Uterus (tissue), 4 donors: ENCODE measurements around the gene PI16. TPM values are rescaled to one million over a fixed set of nuclear protein-coding genes. Genes with fewer than 3 reads are reported as not detected.

Experiments used
- DNase-seq, 2 donors: peaks; one replicate each; pipeline ENCODE4 v3.0.0-alpha.2; 2019 to 2020
- H3K27ac ChIP-seq, 2 donors: fragments of 200-600 bp; sonication (generic); 1 replicate in 1 of 2; 2 replicates in 1 of 2; pipeline ENCODE4 v1.5.1; 2016 to 2018
- H3K27me3 ChIP-seq, 2 donors: fragments of 200-600 bp; sonication (generic); one replicate each; pipeline ENCODE4 v1.5.1; 2018 to 2019; ENCODE audit warnings: control low read depth in 1 of 2
- H3K36me3 ChIP-seq, 2 donors: fragments of 200-600 bp; sonication (generic); one replicate each; pipeline ENCODE4 v1.5.1; 2019; ENCODE audit warnings: control low read depth in 1 of 2
- H3K4me1 ChIP-seq, 2 donors: fragments of 200-600 bp; sonication (generic); one replicate each; pipeline ENCODE4 v1.5.1; 2018 to 2019; ENCODE audit warnings: control low read depth in 1 of 2
- H3K4me3 ChIP-seq, 2 donors: fragments of 200-600 bp; sonication (generic); 1 replicate in 1 of 2; 2 replicates in 1 of 2; pipeline ENCODE4 v1.5.1; 2018 to 2019; ENCODE audit warnings: mild to moderate bottlenecking in 1 of 2
- H3K9me3 ChIP-seq, 2 donors: fragments of 200-600 bp; sonication (generic); one replicate each; pipeline ENCODE4 v1.5.1; 2019; ENCODE audit warnings: control low read depth in 1 of 2
- POLR2A ChIP-seq, 2 donors: fragments of 450-650 bp; IDR thresholded peaks; one replicate each; pipeline ENCODE4 v1.6.1; 2016; ENCODE audit warnings: antibody characterized with exemption in 2 of 2, mild to moderate bottlenecking in 1 of 2, moderate library complexity in 1 of 2
- intact Hi-C: fragments of 100-400 bp; cut with DNase I; formaldehyde crosslinking; loops from one replicate; pipeline ENCODE4 v1.15.1; 2023; ENCODE audit warnings: low total_unique reads
- total RNA-seq, 4 donors: library from RNA; depleted of rRNA in 3 of 4; stranded (reverse); fragments of >200 nt in 3 of 4; gene quantifications; one replicate each; pipeline versions ENCODE4 v1.1.0 to v1.2.4, GENCODE V29; 2014 to 2023
- TF ChIP-seq, protein P1 (sequence below), 4 experiments: fragments of 200-600 bp in 2 of 4; fragments of 450-650 bp in 2 of 4; sonication (generic) in 2 of 4; IDR thresholded peaks; one replicate each; pipeline ENCODE4 v1.5.1; 2016 to 2019; ENCODE audit warnings: antibody characterized with exemption in 4 of 4, mild to moderate bottlenecking in 2 of 4, moderate library complexity in 1 of 4
- donor health status: DM: yes; HTN: yes; CAD: no.

PI16 gene
- total RNA-seq, 4 donors from 2014 or later, result 1.2 to 32.4 (median 6.7) TPM

DNA sequence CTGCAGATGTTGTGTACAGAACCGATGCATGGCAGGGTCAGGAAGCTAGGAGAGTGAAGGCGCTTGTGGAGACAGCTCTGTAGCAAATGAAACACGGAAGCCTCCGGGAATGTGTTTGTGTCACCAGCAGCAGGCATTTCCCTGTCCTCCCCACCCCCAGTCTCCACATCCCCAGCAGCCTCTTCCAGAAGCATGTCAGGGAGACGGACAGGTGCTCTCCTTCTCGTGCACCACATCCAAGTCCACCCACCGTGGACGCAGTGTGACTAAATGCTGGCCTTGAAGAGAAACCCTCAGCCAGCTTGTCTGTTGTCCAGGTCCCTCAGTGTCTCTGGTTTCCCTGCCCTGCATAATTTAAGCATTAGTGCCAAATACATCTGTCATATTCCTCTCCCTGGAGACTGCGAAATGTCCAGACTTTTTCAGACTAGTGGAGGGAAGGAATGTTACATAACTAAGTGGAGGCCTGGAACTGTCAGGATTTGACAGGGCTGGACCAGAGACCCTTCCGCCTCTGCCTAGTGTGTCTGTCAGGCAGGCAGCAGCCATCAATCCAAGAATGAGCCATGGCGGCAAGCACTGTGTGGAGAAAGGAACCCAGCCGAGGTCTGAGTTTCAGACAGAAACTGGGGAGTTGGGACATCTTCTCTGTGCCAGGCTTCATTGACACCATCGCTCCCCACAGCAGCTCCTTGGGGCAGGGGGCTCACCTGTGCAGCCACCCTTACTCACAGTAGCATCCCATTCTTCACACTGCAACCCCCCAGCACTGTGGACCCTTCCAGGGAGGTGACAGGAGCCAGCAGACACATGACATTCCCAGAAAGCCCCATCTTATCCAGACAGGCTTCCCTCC lies 26.6 kb upstream of the PI16 start:
- no peaks in the 10 kb centered on the region for H3K9me3 ChIP-seq
- no peaks in the 10 kb centered on the region for H3K36me3 ChIP-seq
- peak overlapping the region in 1 of 2 donors; percentile 18 for H3K27ac ChIP-seq
- intact Hi-C loops, result no loop called here
- TF ChIP-seq, protein P1, sequence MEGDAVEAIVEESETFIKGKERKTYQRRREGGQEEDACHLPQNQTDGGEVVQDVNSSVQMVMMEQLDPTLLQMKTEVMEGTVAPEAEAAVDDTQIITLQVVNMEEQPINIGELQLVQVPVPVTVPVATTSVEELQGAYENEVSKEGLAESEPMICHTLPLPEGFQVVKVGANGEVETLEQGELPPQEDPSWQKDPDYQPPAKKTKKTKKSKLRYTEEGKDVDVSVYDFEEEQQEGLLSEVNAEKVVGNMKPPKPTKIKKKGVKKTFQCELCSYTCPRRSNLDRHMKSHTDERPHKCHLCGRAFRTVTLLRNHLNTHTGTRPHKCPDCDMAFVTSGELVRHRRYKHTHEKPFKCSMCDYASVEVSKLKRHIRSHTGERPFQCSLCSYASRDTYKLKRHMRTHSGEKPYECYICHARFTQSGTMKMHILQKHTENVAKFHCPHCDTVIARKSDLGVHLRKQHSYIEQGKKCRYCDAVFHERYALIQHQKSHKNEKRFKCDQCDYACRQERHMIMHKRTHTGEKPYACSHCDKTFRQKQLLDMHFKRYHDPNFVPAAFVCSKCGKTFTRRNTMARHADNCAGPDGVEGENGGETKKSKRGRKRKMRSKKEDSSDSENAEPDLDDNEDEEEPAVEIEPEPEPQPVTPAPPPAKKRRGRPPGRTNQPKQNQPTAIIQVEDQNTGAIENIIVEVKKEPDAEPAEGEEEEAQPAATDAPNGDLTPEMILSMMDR (IDR thresholded peaks at IDR 0.05), result no peak
- TF ChIP-seq POLR2A (IDR thresholded peaks at IDR 0.05), result no peak
- no peak overlapping the region for H3K4me3 ChIP-seq
- no peaks in the 10 kb centered on the region for H3K27me3 ChIP-seq
- no peak for DNase-seq
- no peaks in the 10 kb centered on the region for H3K4me1 ChIP-seq

DNA sequence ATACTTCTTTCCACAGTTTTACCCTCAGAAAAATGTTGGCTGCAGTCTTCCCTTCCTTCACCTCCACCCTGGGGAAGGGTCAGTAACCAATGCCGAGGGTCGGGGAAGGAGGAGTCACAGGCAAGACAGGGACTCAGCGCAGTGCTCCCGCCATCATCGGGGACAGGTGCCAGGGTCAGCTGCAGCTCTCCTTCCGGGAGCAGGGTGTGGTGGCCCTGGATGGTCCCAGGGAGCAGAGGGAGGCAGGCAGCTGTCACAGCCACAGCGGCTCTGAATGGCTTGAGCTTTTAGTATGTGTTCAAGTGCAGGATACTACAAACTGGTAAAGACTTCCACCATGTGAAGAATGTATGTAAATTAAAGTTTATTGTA lies 26.0 kb upstream of the PI16 start:
- H3K27ac ChIP-seq, result peak overlapping the region in 1 of 2 donors; percentile 18
- no peak for DNase-seq
- no peaks in the 10 kb centered on the region for H3K9me3 ChIP-seq
- H3K4me3 ChIP-seq, result no peak overlapping the region
- H3K36me3 ChIP-seq, result no peaks in the 10 kb centered on the region
- no peaks in the 10 kb centered on the region for H3K27me3 ChIP-seq
- no peak for TF ChIP-seq POLR2A (IDR thresholded peaks at IDR 0.05)
- TF ChIP-seq, protein P1 (IDR thresholded peaks at IDR 0.05), result no peak
- no peaks in the 10 kb centered on the region for H3K4me1 ChIP-seq
- intact Hi-C loops, result no loop called here

DNA sequence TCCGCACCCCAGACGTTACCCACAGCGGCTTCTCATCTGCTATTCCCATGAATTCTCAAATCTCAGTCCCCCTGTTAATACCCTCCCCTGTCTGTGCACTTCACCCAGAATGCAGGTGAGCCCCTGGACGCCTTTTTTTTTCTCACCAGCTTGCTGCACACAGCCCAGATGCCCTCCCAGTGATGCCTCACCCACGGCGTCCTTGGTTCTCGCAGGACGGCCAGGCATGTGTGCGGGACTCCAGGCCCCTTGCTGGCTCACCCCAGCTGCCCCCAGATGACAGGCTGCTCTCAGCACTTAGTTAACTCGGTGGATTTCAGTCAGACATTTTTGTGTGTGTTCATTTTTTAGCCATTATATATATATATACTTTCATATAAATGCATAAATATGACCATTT lies 25.4 kb upstream of the PI16 start:
- no peak for TF ChIP-seq POLR2A (IDR thresholded peaks at IDR 0.05)
- TF ChIP-seq, protein P1 (IDR thresholded peaks at IDR 0.05), result no peak
- H3K27ac ChIP-seq, result no peak overlapping the region
- DNase-seq, result no peak

DNA sequence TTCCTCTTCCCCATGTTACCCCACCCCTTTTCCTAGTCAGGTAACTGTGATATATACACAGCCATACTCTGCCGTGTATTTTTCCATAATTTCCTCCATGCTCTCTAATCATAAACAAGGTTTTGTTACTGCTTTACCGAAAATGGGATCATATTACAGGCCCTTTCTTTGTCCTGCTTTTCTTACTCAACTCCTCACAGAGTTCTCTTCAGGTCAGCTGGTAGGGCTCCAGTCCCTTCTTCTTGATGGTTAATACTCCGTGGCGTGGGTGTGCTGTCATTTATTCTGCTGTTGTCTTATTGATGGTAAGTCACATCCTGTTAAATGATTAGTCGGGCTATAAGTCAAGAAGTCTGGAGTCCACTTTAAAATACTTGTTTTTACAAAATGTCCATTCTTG lies 24.9 kb upstream of the PI16 start:
- Histone ChIP-seq H3K9me3 (no peaks in the 10 kb centered on the region), H3K4me1 (no peaks in the 10 kb centered on the region), H3K27me3 (no peaks in the 10 kb centered on the region), H3K4me3 (no peak overlapping the region), H3K27ac (no peak overlapping the region), H3K36me3 (no peaks in the 10 kb centered on the region)
- TF ChIP-seq POLR2A (IDR thresholded peaks at IDR 0.05), result no peak
- TF ChIP-seq, protein P1 (IDR thresholded peaks at IDR 0.05), result no peak
- intact Hi-C loops, result no loop called here
- DNase-seq, result no peak

More for the DNA sequence above, 25.4 kb upstream of the PI16 start:
- Histone ChIP-seq H3K9me3 (no peaks in the 10 kb centered on the region), H3K4me3 (no peak overlapping the region), H3K36me3 (no peaks in the 10 kb centered on the region), H3K4me1 (no peaks in the 10 kb centered on the region), H3K27me3 (no peaks in the 10 kb centered on the region)
- intact Hi-C loops, result no loop called here

DNA sequence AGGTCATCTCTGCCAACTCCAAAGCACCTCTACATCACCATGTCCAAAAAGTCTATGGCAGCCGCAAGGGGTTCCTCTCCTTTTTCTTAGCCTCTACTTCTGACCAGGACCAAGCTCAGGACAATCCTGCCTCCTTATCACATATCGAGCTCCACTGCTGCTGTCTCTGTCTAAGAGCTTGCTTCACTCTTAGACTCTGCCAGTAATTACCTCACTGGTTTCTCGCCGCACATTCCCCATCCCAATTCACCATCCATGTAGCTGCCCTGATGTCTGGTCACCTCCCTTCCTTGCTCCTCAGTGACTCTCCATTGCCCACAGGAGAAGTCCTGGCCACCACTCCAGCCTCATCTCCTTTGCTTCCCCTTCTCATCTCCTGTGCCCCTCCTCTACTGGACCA lies 24.1 kb upstream of the PI16 start:
- no peak overlapping the region for H3K27ac ChIP-seq
- no peaks in the 10 kb centered on the region for H3K36me3 ChIP-seq
- no peaks in the 10 kb centered on the region for H3K27me3 ChIP-seq
- H3K4me3 ChIP-seq, result no peak overlapping the region
- intact Hi-C loops, result no loop called here
- H3K9me3 ChIP-seq, result no peaks in the 10 kb centered on the region
- no peaks in the 10 kb centered on the region for H3K4me1 ChIP-seq
- DNase-seq, result no peak
- TF ChIP-seq, protein P1 (IDR thresholded peaks at IDR 0.05), result no peak
- TF ChIP-seq POLR2A (IDR thresholded peaks at IDR 0.05), result no peak
